Measurements from ENCODE around the gene VOPP1.
"Not testable (repeated sequence)": the region's sequence is repeated elsewhere in the genome, so short reads cannot be mapped to it uniquely, and the experiment has no call there.

VOPP1 gene

GRCh38 chr7:55510206-55510605 lies 62.1 kb downstream of the VOPP1 start:
- DNase-seq (ENCODE audit: low read depth): not testable (repeated sequence)

- no peak for DNase-seq (ENCODE audit: low read depth)
Measured at GRCh38 chr7:55509322-55509721, 63.0 kb downstream of the VOPP1 start.

GRCh38 chr7:55508221-55509011 lies 63.9 kb downstream of the VOPP1 start:
- no peak for DNase-seq (ENCODE audit: low read depth)

- no peak for DNase-seq (ENCODE audit: low read depth)
Measured at GRCh38 chr7:55507743-55508142, 64.6 kb downstream of the VOPP1 start.

- no peak for DNase-seq (ENCODE audit: low read depth)
Measured at GRCh38 chr7:55504967-55505658, 67.2 kb downstream of the VOPP1 start.

- DNase-seq (ENCODE audit: low read depth): no peak
Measured at GRCh38 chr7:55504093-55504859, 68.0 kb downstream of the VOPP1 start.

- DNase-seq (ENCODE audit: low read depth): no peak
Measured at GRCh38 chr7:55502858-55503440, 69.4 kb downstream of the VOPP1 start.

- DNase-seq (ENCODE audit: low read depth): no peak
Measured at GRCh38 chr7:55502124-55502857, 70.0 kb downstream of the VOPP1 start.

- DNase-seq (ENCODE audit: low read depth): no peak
Measured at GRCh38 chr7:55501611-55502010, 70.7 kb downstream of the VOPP1 start.

GRCh38 chr7:55500117-55500756 lies 72.1 kb downstream of the VOPP1 start:
- DNase-seq (ENCODE audit: low read depth): no peak

- DNase-seq (ENCODE audit: low read depth): no peak
Measured at GRCh38 chr7:55499591-55499990, 72.7 kb downstream of the VOPP1 start.

- DNase-seq (ENCODE audit: low read depth): no peak
Measured at GRCh38 chr7:55498770-55499169, 73.5 kb downstream of the VOPP1 start.

- DNase-seq (ENCODE audit: low read depth): no peak
Measured at GRCh38 chr7:55498142-55498541, 74.2 kb downstream of the VOPP1 start.

- DNase-seq (ENCODE audit: low read depth): no peak
Measured at GRCh38 chr7:55497521-55497920, 74.8 kb downstream of the VOPP1 start.

- no peak for DNase-seq (ENCODE audit: low read depth)
Measured at GRCh38 chr7:55496906-55497305, 75.4 kb downstream of the VOPP1 start.

- DNase-seq (ENCODE audit: low read depth): no peak
Measured at GRCh38 chr7:55494951-55495350, 77.4 kb downstream of the VOPP1 start.

GRCh38 chr7:55493408-55493807 lies 78.9 kb downstream of the VOPP1 start:
- DNase-seq (ENCODE audit: low read depth): no peak

- no peak for DNase-seq (ENCODE audit: low read depth)
Measured at GRCh38 chr7:55491346-55491745, 81.0 kb downstream of the VOPP1 start.

- DNase-seq (ENCODE audit: low read depth): no peak
Measured at GRCh38 chr7:55490099-55490498, 82.2 kb downstream of the VOPP1 start.

- no peak for DNase-seq (ENCODE audit: low read depth)
Measured at GRCh38 chr7:55489552-55489951, 82.8 kb downstream of the VOPP1 start.

GRCh38 chr7:55488804-55489340 lies 83.4 kb downstream of the VOPP1 start:
- DNase-seq (ENCODE audit: low read depth): no peak
